K562 (cell line): ENCODE measurements around the gene LRP10. TPM values are rescaled to one million over a fixed set of nuclear protein-coding genes. Genes with fewer than 3 reads are reported as not detected.

Experiments used
- E2F1 ChIP-seq: sonication (generic); formaldehyde crosslinking; IDR thresholded peaks from 2 replicates; pipeline ENCODE4 v1.8.1; 2023; ENCODE audit warnings: mild to moderate bottlenecking, missing genetic modification reagents, moderate library complexity
- HMGXB4 ChIP-seq: sonication (generic); formaldehyde crosslinking; IDR thresholded peaks from 2 replicates; pipeline ENCODE4 v1.8.1; 2023; ENCODE audit warnings: mild to moderate bottlenecking, missing genetic modification reagents
- NFYB ChIP-seq: IDR thresholded peaks from 2 replicates; pipeline ENCODE4 v1.6.1; 2011; ENCODE audit warnings: mild to moderate bottlenecking, moderate library complexity; ENCODE audit not compliant: insufficient read length; ENCODE audit errors: extremely low read depth
- RREB1 ChIP-seq: fragments of 250-450 bp; sonication (Bioruptor Pico); IDR thresholded peaks from 2 replicates; pipeline ENCODE4 v1.4.0; 2020
- SIN3A ChIP-seq, 2 experiments: fragments of 150-350 bp in 1 of 2; IDR thresholded peaks; 2 replicates each; pipeline ENCODE4 v1.6.1; 2011 to 2016; ENCODE audit warnings: borderline replicate concordance in 2 of 2, low read depth in 2 of 2, low read length in 2 of 2, mild to moderate bottlenecking in 2 of 2, moderate library complexity in 2 of 2; ENCODE audit not compliant: control insufficient read depth in 1 of 2
- SUPT5H ChIP-seq: fragments of 450-650 bp; IDR thresholded peaks from 2 replicates; pipeline ENCODE4 v1.6.1; 2016
- TARDBP ChIP-seq: fragments of 450-650 bp; IDR thresholded peaks from 2 replicates; pipeline ENCODE4 v1.6.1; 2016
- TOE1 ChIP-seq, 2 experiments: fragments of 450-650 bp in 1 of 2; sonication (generic) in 1 of 2; formaldehyde crosslinking in 1 of 2; IDR thresholded peaks; 2 replicates each; pipeline versions ENCODE4 v1.7.1 to v1.8.0; 2016 to 2022; ENCODE audit warnings: borderline replicate concordance in 2 of 2, mild to moderate bottlenecking in 2 of 2, antibody characterized with exemption in 1 of 2, inconsistent platforms in 1 of 2, low read depth in 1 of 2, missing genetic modification reagents in 1 of 2, moderate library complexity in 1 of 2
- TSHZ1 ChIP-seq: fragments of 250-450 bp; sonication (Bioruptor Pico); IDR thresholded peaks from 2 replicates; pipeline ENCODE4 v1.4.0; 2020; ENCODE audit warnings: mild to moderate bottlenecking, moderate library complexity
- USF2 ChIP-seq: sonication (generic); formaldehyde crosslinking; IDR thresholded peaks from 2 replicates; pipeline ENCODE4 v1.5.0; 2020; ENCODE audit warnings: missing genetic modification reagents
- ZNF644 ChIP-seq: fragments of 200-800 bp; sonication (Bioruptor generic); IDR thresholded peaks from 2 replicates; pipeline ENCODE4 v1.6.1; 2016; ENCODE audit warnings: low read depth, missing genetic modification characterization, missing compliant biosample characterization
- polyA plus RNA-seq, 8 experiments: library from polyadenylated mRNA; depleted of rRNA in 4 of 8; stranded (reverse) in 5 of 8; unstranded in 3 of 8; fragments of >200 nt; fragmentation: Nextera tagmentation in 2 of 8; fragmentation: Illumina TruSeq in 1 of 8; extraction: Ambion mirVana in 2 of 8; extraction: Trizol in 1 of 8; gene quantifications; 2 replicates each; pipeline versions ENCODE4 v1.2.1 to v1.2.3, GENCODE V29; 2011 to 2014; ENCODE audit warnings: inconsistent platforms in 1 of 8, missing spikeins in 1 of 8
- total RNA-seq, 7 experiments: library from RNA; depleted of rRNA in 6 of 7; stranded (reverse); fragments of >200 nt in 6 of 7; fragmentation: Illumina TruSeq in 2 of 7; extraction: Trizol in 2 of 7; gene quantifications; 2 replicates each; pipeline versions ENCODE4 v1.2.1 to v1.2.3, GENCODE V29; 2011 to 2021; ENCODE audit warnings: low replicate concordance in 1 of 7

The LRP10 gene
- total and polyA plus RNA-seq, 9 of the 15 experiments (the other 6 are each of a cell fraction or from before 2014, with no cell fraction given): 1.3 to 45.5 (median 10.9) TPM

GRCh38 chr14:22929104-22929960 is 57.8 kb downstream of the LRP10 start, which contains the start of gene PRMT5 (continued):
- TF ChIP-seq E2F1: peak; percentile 40; the same call in 1 of the 2 replicates
- no peak for TF ChIP-seq USF2 (CRISPR knock-in tag)
- no peak for TF ChIP-seq ZNF644 (tag)
- no peak; the same call in 1 of the 2 replicates for TF ChIP-seq TOE1 (IDR thresholded peaks at IDR 0.05; ENCODE audit: borderline replicate concordance)
- TF ChIP-seq TOE1 (CRISPR knock-in tag; IDR thresholded peaks at IDR 0.05; ENCODE audit: borderline replicate concordance, low read depth): no peak
- no peak; the same call in 1 of the 2 replicates for TF ChIP-seq TARDBP
- no peak for TF ChIP-seq RREB1
- peak; percentile 57; the same call in 1 of the 2 replicates for TF ChIP-seq HMGXB4 (CRISPR knock-in tag)
- no peak for TF ChIP-seq TSHZ1
- peak; percentile 99 for TF ChIP-seq SUPT5H
- peak; percentile 79 for TF ChIP-seq NFYB
- peak; percentile 38 to 72; a peak in 2 of 4 replicates for TF ChIP-seq SIN3A (IDR thresholded peaks at IDR 0.05; ENCODE audit: borderline replicate concordance in 2 of 2, control insufficient read depth in 1 of 2, low read depth in 2 of 2, low read length in 2 of 2)
